ENCODE results near the gene TIMM10.

GRCh38 chr11:57485217-57485990, 45.1 kb downstream of the TIMM10 start:
- TF ChIP-seq CTCF (IDR thresholded peaks at IDR 0.05; ENCODE audit: poor library complexity, severe bottlenecking) (no peak), EZH2 (IDR thresholded peaks at IDR 0.05; ENCODE audit: borderline replicate concordance, insufficient read depth, low read length, poor library complexity, severe bottlenecking) (no peak), TAF1 (IDR thresholded peaks at IDR 0.05; ENCODE audit: low read depth) (no peak)
